ENCODE results near the gene BLTP2. TPM values are rescaled to one million over a fixed set of nuclear protein-coding genes. Genes with fewer than 3 reads are reported as not detected.
"Not testable (repeated sequence)": the region's sequence is repeated elsewhere in the genome, so short reads cannot be mapped to it uniquely, and the experiment has no call there.

The BLTP2 gene
- total RNA-seq, 6 donors from 2014 or later = 98.1 to 250 (median 131) TPM

- peak; percentile 97 to 99 for TF ChIP-seq POLR2AphosphoS5 (IDR thresholded peaks at IDR 0.05)
- TF ChIP-seq EP300 (IDR thresholded peaks at IDR 0.05) = peak in 2 of 4 donors; percentile 12 to 48
- peak in 3 of 6 experiments; percentile 4 to 16 (median 12) for TF ChIP-seq CTCF (IDR thresholded peaks at IDR 0.05)
- peak in 3 of 4 donors; percentile 79 to 94 (median 83) for TF ChIP-seq POLR2A (IDR thresholded peaks at IDR 0.05)
- WGBS, 2 donors = 1% methylated on average over 22 to 58 of the region's 66 CpGs
- Histone ChIP-seq H3K27me3 (no peaks in the 10 kb centered on the region), H3K36me3 (peaks cover 9 to 36% (median 29%) of the 10 kb centered on the region in 4 donors), H3K9me3 (no peaks in the 10 kb centered on the region), H3K4me3 (peak within 1 kb of the TSS; percentile 64 to 89 (median 78)), H3K4me1 (peaks cover 29 to 52% (median 32%) of the 10 kb centered on the region in 4 donors), H3K27ac (peak within 1 kb of the TSS; percentile 96 to 99 (median 98))
- peak; percentile 89 to 97 for DNase-seq
- peak; percentile 95 to 98 for ATAC-seq (ENCODE audit: low FRiP score in 2 of 2)
Measured at GRCh38 chr17:28661635-28662526, 16.9 kb upstream of the BLTP2 start, which contains the start of the genes SDF2 and SUPT6H. SDF2 (minus strand) TSS chr17:28661906; CDS start chr17:28661876, 30 bp downstream. SUPT6H (plus strand) TSS chr17:28662205; CDS start chr17:28673402, 11,197 bp downstream.

- not testable (repeated sequence) for H3K9me3 ChIP-seq; H3K27ac ChIP-seq; H3K4me3 ChIP-seq; H3K27me3 ChIP-seq; ATAC-seq (ENCODE audit: low FRiP score in 2 of 2)
- peak in 1 of 2 donors; percentile 71 for DNase-seq
- Histone ChIP-seq H3K36me3 (peaks cover 5 to 47% (median 34%) of the 10 kb centered on the region in 4 donors), H3K4me1 (peaks cover 25 to 37% (median 31%) of the 10 kb centered on the region in 4 donors)
- 96 to 97% methylated on average over 16 to 20 of the region's 23 CpGs for whole genome bisulfite sequencing, 2 donors
Measured at GRCh38 chr17:28659497-28659881, 14.5 kb upstream of the BLTP2 start.

- Histone ChIP-seq H3K36me3 (peaks cover 5 to 52% (median 37%) of the 10 kb centered on the region in 4 donors), H3K4me1 (peaks cover 20 to 31% (median 27%) of the 10 kb centered on the region in 4 donors)
- not testable (repeated sequence) for H3K27ac ChIP-seq; H3K9me3 ChIP-seq; H3K4me3 ChIP-seq; H3K27me3 ChIP-seq; ATAC-seq (ENCODE audit: low FRiP score in 2 of 2)
- 95 to 100% methylated on average over 6 to 33 of the region's 46 CpGs for WGBS, 2 donors
- peak in 1 of 2 donors; percentile 73 for DNase-seq
Measured at GRCh38 chr17:28658766-28659496, 14.0 kb upstream of the BLTP2 start.

GRCh38 chr17:28658342-28658741, 13.4 kb upstream of the BLTP2 start:
- WGBS, 2 donors = 72 to 92% methylated on average over 8 of the region's 8 CpGs
- Histone ChIP-seq H3K27ac (peak overlapping the region in 1 of 4 donors; percentile 8), H3K4me1 (peaks cover 16 to 25% (median 23%) of the 10 kb centered on the region in 4 donors), H3K36me3 (peaks cover 5 to 57% (median 40%) of the 10 kb centered on the region in 4 donors)
- DNase-seq; H3K4me3 ChIP-seq; H3K27me3 ChIP-seq; ATAC-seq (ENCODE audit: low FRiP score in 2 of 2); H3K9me3 ChIP-seq: not testable (repeated sequence)

GRCh38 chr17:28657756-28658155, 12.8 kb upstream of the BLTP2 start:
- ATAC-seq (ENCODE audit: low FRiP score in 2 of 2) = no peak
- 90 to 91% methylated on average over 5 of the region's 5 CpGs for WGBS, 2 donors
- H3K4me3 ChIP-seq = no peak overlapping the region
- H3K27me3 ChIP-seq = no peaks in the 10 kb centered on the region
- no peak for TF ChIP-seq EP300 (IDR thresholded peaks at IDR 0.05)
- no peak for TF ChIP-seq POLR2A (IDR thresholded peaks at IDR 0.05)
- TF ChIP-seq CTCF (IDR thresholded peaks at IDR 0.05) = no peak
- no peak for TF ChIP-seq POLR2AphosphoS5 (IDR thresholded peaks at IDR 0.05)
- no peaks in the 10 kb centered on the region for H3K9me3 ChIP-seq
- no peak for DNase-seq
- H3K27ac ChIP-seq = peak overlapping the region in 1 of 4 donors; percentile 8
- H3K36me3 ChIP-seq = peaks cover 5 to 63% (median 40%) of the 10 kb centered on the region in 4 donors
- peaks cover 10 to 20% (median 17%) of the 10 kb centered on the region in 4 donors for H3K4me1 ChIP-seq

- H3K4me3 ChIP-seq = no peak overlapping the region
- no peak overlapping the region for H3K27ac ChIP-seq
- H3K4me1 ChIP-seq = peaks cover 0 to 7% (median 4%) of the 10 kb centered on the region in 4 donors
- DNase-seq (no peak), ATAC-seq (ENCODE audit: low FRiP score in 2 of 2) (no peak)
- no peaks in the 10 kb centered on the region for H3K9me3 ChIP-seq
- no peaks in the 10 kb centered on the region for H3K27me3 ChIP-seq
- TF ChIP-seq CTCF (IDR thresholded peaks at IDR 0.05) = no peak
- no peak for TF ChIP-seq POLR2AphosphoS5 (IDR thresholded peaks at IDR 0.05)
- TF ChIP-seq POLR2A (IDR thresholded peaks at IDR 0.05) = no peak
- no peak for TF ChIP-seq EP300 (IDR thresholded peaks at IDR 0.05)
- 94 to 99% methylated on average over 5 of the region's 5 CpGs for WGBS, 2 donors
- H3K36me3 ChIP-seq = peaks cover 5 to 81% (median 53%) of the 10 kb centered on the region in 4 donors
Measured at GRCh38 chr17:28655160-28655559, 10.2 kb upstream of the BLTP2 start.

Measured in upper lobe of left lung (tissue), 6 donors.